HEK293 (cell line): ENCODE results near the gene RRP9.

Experiments
- CTCF ChIP-seq: fragments of 450-650 bp; formaldehyde crosslinking; IDR thresholded peaks from 2 replicates; pipeline ENCODE4 v1.5.1; 2016; ENCODE audit warnings: missing biosample characterization, missing genetic modification characterization
- PATZ1 ChIP-seq: fragments of 450-650 bp; formaldehyde crosslinking; IDR thresholded peaks from 2 replicates; pipeline ENCODE4 v1.5.1; 2016; ENCODE audit warnings: missing biosample characterization, missing genetic modification characterization
- SETDB1 ChIP-seq: IDR thresholded peaks from one replicate; pipeline ENCODE4 v1.6.1; 2017; ENCODE audit warnings: mild to moderate bottlenecking, low read length, moderate library complexity, mixed read lengths; ENCODE audit not compliant: insufficient read length
- ZBTB1 ChIP-seq: fragments of 450-650 bp; formaldehyde crosslinking; IDR thresholded peaks from 2 replicates; pipeline ENCODE4 v1.5.1; 2016; ENCODE audit warnings: missing biosample characterization, missing genetic modification characterization
- ZNF202 ChIP-seq: fragments of 450-650 bp; formaldehyde crosslinking; IDR thresholded peaks from 2 replicates; pipeline ENCODE4 v1.5.1; 2016; ENCODE audit warnings: missing biosample characterization, missing genetic modification characterization, borderline replicate concordance
- ZNF274 ChIP-seq, 2 experiments: fragments of 200-500 bp in 1 of 2; fragments of 450-650 bp in 1 of 2; sonication (Bioruptor generic) in 1 of 2; formaldehyde crosslinking in 1 of 2; IDR thresholded peaks; 2 replicates each; pipeline versions ENCODE4 v1.5.1 to v1.6.1; 2014 to 2016; ENCODE audit warnings: borderline replicate concordance in 1 of 2, inconsistent platforms in 1 of 2, low read length in 1 of 2, missing biosample characterization in 1 of 2, missing genetic modification characterization in 1 of 2
- ZNF645 ChIP-seq: fragments of 450-650 bp; formaldehyde crosslinking; IDR thresholded peaks from 2 replicates; pipeline ENCODE4; 2016; ENCODE audit warnings: missing biosample characterization, missing genetic modification characterization
- ZNF777 ChIP-seq: fragments of 450-650 bp; formaldehyde crosslinking; IDR thresholded peaks from 2 replicates; pipeline ENCODE4 v1.5.1; 2017; ENCODE audit warnings: missing biosample characterization, missing genetic modification characterization, borderline replicate concordance

- TF ChIP-seq ZNF777 (tag by site-specific recombination) = no peak
- TF ChIP-seq CTCF = no peak
- no peak for TF ChIP-seq ZNF645 (tag by site-specific recombination)
- TF ChIP-seq SETDB1 = no peak
- no peak for TF ChIP-seq ZNF202 (tag by site-specific recombination)
- TF ChIP-seq ZNF274 (IDR thresholded peaks at IDR 0.05; ENCODE audit: low read length) = no peak
- TF ChIP-seq ZNF274 (tag by site-specific recombination; IDR thresholded peaks at IDR 0.05; ENCODE audit: borderline replicate concordance) = no peak
- no peak for TF ChIP-seq PATZ1 (tag by site-specific recombination)
- TF ChIP-seq ZBTB1 = no peak
These were observed 19.3 kb upstream of the RRP9 start for GRCh38 chr3:51961011-51961410.
